OCI-LY3 (cell line): ENCODE measurements around the gene IQGAP1.

Source experiments
- H2AFZ ChIP-seq: fragments of 200-600, 300-600 bp; shearing (Covaris generic); 2 replicates; pipeline ENCODE4 v1.6.0; 2014; ENCODE audit warnings: antibody characterized with exemption, low read depth, low read length
- H3K27ac ChIP-seq: fragments of 200-600, 300-600 bp; sonication (generic); 2 replicates; pipeline ENCODE4 v1.5.1; 2014; ENCODE audit warnings: mild to moderate bottlenecking, low read length, moderate library complexity, mixed read lengths
- H3K27me3 ChIP-seq: fragments of 200-600, 300-600 bp; sonication (generic); 2 replicates; pipeline ENCODE4 v1.6.1; 2014; ENCODE audit warnings: low read depth, low read length, mixed read lengths
- H3K36me3 ChIP-seq: fragments of 200-600, 300-600 bp; sonication (generic); replicated peaks from 2 replicates; pipeline ENCODE3; 2014; ENCODE audit warnings: low read depth, low read length, mixed read lengths
- H3K4me1 ChIP-seq: fragments of 300-600, 200-600 bp; sonication (generic); 2 replicates; pipeline ENCODE4 v1.6.1; 2014; ENCODE audit warnings: low read length, mixed read lengths
- H3K4me2 ChIP-seq: fragments of 200-600, 300-600 bp; sonication (generic); 2 replicates; pipeline ENCODE4 v1.6.1; 2014; ENCODE audit warnings: low read length, mixed read lengths
- H3K4me3 ChIP-seq: fragments of 300-600, 200-600 bp; sonication (generic); 2 replicates; pipeline ENCODE4 v1.5.1; 2014; ENCODE audit warnings: antibody characterized with exemption, mild to moderate bottlenecking, low read length, moderate library complexity
- H3K79me2 ChIP-seq: fragments of 300-600, 200-600 bp; shearing (Covaris generic); 2 replicates; pipeline ENCODE4 v1.6.1; 2014; ENCODE audit warnings: mild to moderate bottlenecking, low read length, mixed read lengths
- H3K9ac ChIP-seq: fragments of 300-600, 200-600 bp; shearing (Covaris generic); 2 replicates; pipeline ENCODE4 v1.6.0; 2014; ENCODE audit warnings: mild to moderate bottlenecking, low read length, moderate library complexity
- H3K9me3 ChIP-seq: fragments of 200-600, 300-600 bp; shearing (Covaris generic); 2 replicates; pipeline ENCODE4 v1.6.1; 2014; ENCODE audit warnings: low read length, mixed read lengths; ENCODE audit not compliant: insufficient read depth
- H4K20me1 ChIP-seq: fragments of 200-600, 300-600 bp; sonication (generic); 2 replicates; pipeline ENCODE4 v1.6.1; 2016; ENCODE audit warnings: low read length, mixed read lengths; ENCODE audit not compliant: insufficient read depth
- EZH2phosphoT487 ChIP-seq: fragments of 200-600 bp; shearing (Covaris generic); IDR thresholded peaks from 2 replicates; pipeline ENCODE4 v1.6.1; 2018; ENCODE audit warnings: antibody characterized with exemption, mixed run types, low read depth
- TF ChIP-seq, protein P1 (sequence below): fragments of 200-600, 300-600 bp; sonication (generic); IDR thresholded peaks from 2 replicates; pipeline ENCODE4 v1.5.1; 2014; ENCODE audit warnings: antibody characterized with exemption, low read length, low read depth

The IQGAP1 gene

DNA sequence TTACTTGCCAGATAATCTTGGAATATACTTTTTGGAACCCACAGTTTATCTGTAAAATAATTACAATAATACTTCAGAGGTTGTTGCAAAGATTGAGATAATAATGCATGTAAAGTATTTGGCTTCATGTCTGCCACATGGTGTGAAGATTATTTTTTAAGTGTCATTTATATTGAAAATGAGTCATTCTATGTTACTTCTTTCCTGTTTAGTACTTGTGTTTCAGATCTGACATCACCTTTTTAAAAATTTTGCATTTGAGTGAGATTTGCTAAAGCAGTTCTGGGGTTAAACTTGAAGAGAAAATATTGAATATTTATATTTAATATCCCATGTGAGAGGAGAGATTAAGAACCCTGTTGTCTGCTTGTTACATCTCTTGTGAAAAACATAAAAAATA is 31.2 kb downstream of the IQGAP1 start:
- no peak overlapping the region for H3K27ac ChIP-seq
- H3K9me3 ChIP-seq, result no peaks in the 10 kb centered on the region
- no peak overlapping the region for H2AFZ ChIP-seq
- H3K4me3 ChIP-seq, result no peak overlapping the region
- no peak overlapping the region for H3K9ac ChIP-seq
- no peaks in the 10 kb centered on the region for H3K36me3 ChIP-seq
- H4K20me1 ChIP-seq, result peaks cover 64% of the 10 kb centered on the region
- peaks cover 82% of the 10 kb centered on the region for H3K79me2 ChIP-seq
- TF ChIP-seq EZH2phosphoT487, result no peak
- TF ChIP-seq, protein P1, sequence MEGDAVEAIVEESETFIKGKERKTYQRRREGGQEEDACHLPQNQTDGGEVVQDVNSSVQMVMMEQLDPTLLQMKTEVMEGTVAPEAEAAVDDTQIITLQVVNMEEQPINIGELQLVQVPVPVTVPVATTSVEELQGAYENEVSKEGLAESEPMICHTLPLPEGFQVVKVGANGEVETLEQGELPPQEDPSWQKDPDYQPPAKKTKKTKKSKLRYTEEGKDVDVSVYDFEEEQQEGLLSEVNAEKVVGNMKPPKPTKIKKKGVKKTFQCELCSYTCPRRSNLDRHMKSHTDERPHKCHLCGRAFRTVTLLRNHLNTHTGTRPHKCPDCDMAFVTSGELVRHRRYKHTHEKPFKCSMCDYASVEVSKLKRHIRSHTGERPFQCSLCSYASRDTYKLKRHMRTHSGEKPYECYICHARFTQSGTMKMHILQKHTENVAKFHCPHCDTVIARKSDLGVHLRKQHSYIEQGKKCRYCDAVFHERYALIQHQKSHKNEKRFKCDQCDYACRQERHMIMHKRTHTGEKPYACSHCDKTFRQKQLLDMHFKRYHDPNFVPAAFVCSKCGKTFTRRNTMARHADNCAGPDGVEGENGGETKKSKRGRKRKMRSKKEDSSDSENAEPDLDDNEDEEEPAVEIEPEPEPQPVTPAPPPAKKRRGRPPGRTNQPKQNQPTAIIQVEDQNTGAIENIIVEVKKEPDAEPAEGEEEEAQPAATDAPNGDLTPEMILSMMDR, result no peak
- H3K4me2 ChIP-seq, result peak overlapping the region; percentile 18
- peaks cover 34% of the 10 kb centered on the region for H3K4me1 ChIP-seq
- H3K27me3 ChIP-seq, result no peaks in the 10 kb centered on the region

DNA sequence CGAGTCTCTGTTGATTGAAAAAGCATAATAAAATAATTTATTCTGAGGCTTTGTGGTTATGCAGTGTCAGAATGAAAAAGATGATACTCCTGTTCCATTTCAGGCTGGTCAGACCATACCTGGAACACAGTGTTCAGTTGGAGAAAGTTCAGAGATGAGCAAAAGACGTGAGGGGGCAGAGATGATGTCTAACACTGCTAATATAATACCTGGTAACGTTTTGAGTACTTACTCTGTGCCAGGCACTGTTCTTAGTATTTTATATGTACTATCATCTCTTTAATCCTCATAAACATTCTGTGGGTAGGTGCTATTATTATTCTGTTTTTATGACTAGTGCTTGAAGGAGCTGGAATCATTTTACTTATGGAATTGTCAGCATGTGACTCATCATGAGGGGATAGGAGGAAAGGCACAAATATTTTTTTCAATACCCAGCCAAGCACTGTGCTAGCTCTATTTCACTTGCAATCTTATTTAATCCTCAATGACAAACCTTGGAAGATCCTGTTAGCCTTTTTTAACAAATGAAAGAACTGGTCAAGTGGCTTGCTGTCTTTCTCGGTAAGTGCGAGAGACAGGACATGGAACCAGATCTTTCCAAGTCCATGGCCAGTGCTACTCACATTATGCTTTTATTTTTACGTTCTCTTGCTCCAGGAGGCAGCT is 31.8 kb downstream of the IQGAP1 start:
- Histone ChIP-seq H3K36me3 (no peaks in the 10 kb centered on the region), H3K4me1 (peaks cover 34% of the 10 kb centered on the region), H3K4me3 (no peak overlapping the region), H3K27me3 (no peaks in the 10 kb centered on the region), H3K9ac (no peak overlapping the region), H3K4me2 (peak overlapping the region; percentile 18), H2AFZ (no peak overlapping the region), H4K20me1 (peaks cover 58% of the 10 kb centered on the region), H3K79me2 (peaks cover 78% of the 10 kb centered on the region), H3K9me3 (no peaks in the 10 kb centered on the region), H3K27ac (no peak overlapping the region)
- TF ChIP-seq, protein P1, result no peak
- no peak for TF ChIP-seq EZH2phosphoT487

DNA sequence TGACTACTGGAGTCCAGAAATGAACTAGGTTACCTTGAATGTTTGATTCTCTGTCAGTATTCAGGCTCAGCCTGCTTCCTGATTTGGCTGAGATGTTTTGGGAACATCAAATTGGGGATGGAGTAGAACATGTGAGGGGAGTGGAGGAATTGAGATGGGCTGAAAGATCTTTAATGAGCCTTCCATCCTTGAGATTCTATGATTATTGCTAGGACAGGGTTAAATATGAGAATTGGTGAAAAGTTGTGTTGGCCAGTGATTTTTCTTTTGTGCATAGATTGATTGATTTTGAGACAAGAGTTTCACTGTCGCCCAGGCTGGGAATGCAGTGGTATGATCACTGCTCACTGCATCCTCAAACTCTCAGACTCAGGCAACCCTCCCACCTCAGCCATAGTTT is 32.4 kb downstream of the IQGAP1 start:
- peaks cover 34% of the 10 kb centered on the region for H3K4me1 ChIP-seq
- no peak overlapping the region for H3K4me3 ChIP-seq
- peaks cover 78% of the 10 kb centered on the region for H3K79me2 ChIP-seq
- no peaks in the 10 kb centered on the region for H3K36me3 ChIP-seq
- no peak overlapping the region for H3K27ac ChIP-seq
- H4K20me1 ChIP-seq, result peaks cover 57% of the 10 kb centered on the region
- H3K27me3 ChIP-seq, result no peaks in the 10 kb centered on the region
- no peak for TF ChIP-seq EZH2phosphoT487
- TF ChIP-seq, protein P1, result no peak
- no peaks in the 10 kb centered on the region for H3K9me3 ChIP-seq
- H3K4me2 ChIP-seq, result no peak overlapping the region
- no peak overlapping the region for H2AFZ ChIP-seq
- H3K9ac ChIP-seq, result no peak overlapping the region

DNA sequence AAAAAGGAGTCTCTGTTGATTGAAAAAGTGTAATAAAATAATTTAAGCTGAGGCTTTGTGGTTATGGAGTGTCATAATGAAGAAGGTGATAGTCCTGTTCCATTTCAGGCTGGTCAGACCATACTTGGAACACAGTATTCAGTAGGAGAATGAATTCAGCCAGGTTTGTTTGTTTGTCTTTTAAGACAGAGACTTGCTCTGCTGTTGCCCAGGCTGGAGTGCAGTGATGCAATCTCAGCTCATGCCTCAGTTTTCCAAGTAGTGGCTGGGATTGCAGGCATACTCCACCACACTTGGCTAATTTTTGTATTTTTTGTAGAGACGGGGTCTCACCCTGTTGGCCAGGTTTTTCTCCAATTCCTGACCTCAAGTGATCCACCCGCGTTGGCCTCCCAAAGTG is 33.5 kb downstream of the IQGAP1 start:
- Histone ChIP-seq H3K9me3 (no peaks in the 10 kb centered on the region), H3K79me2 (peaks cover 79% of the 10 kb centered on the region), H2AFZ (no peak overlapping the region), H4K20me1 (peaks cover 57% of the 10 kb centered on the region), H3K4me2 (no peak overlapping the region), H3K36me3 (peaks cover 5% of the 10 kb centered on the region), H3K27ac (no peak overlapping the region), H3K4me1 (peaks cover 34% of the 10 kb centered on the region), H3K4me3 (no peak overlapping the region), H3K27me3 (no peaks in the 10 kb centered on the region), H3K9ac (no peak overlapping the region)
- no peak for TF ChIP-seq EZH2phosphoT487
- TF ChIP-seq, protein P1, result no peak
